ENCODE data around the gene ANKRD53.
A peak's percentile ranks its signal among the peaks of the same experiment; 100 is the strongest.

ANKRD53 gene

DNA sequence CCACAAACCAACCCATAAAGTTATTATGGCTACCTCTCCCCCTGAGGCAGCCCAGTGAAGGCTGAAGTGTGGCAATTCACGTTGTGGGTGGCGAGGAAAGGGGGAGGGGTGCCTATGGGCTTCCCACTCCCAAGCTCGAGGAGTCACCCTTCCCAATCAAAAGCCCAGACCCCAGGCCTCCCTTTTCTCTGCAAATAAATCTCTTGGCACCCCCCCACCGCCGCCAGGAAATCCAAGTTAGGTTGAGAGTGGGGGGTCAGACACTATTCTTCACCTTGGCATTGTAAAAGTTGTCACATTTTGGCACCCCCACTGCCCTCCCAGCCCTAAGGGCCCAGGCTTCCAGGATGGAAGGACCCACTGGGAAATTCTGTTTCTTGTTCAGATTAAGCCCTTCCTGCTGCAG lies 6.9 kb downstream of the ANKRD53 start:
- no peak overlapping the region for H3K4me3 ChIP-seq (ENCODE audit: low read depth, low read length)
- peaks cover 3% of the 10 kb centered on the region; the same call in 1 of the 2 replicates for H3K4me1 ChIP-seq (ENCODE audit: control insufficient read depth, insufficient read depth, low read length)
- H3K9ac ChIP-seq (ENCODE audit: low read length), result no peak overlapping the region
- no peaks in the 10 kb centered on the region for H3K9me3 ChIP-seq (ENCODE audit: control insufficient read depth, insufficient read depth, low read depth, low read length)
- H3K27ac ChIP-seq (ENCODE audit: low read depth, low read length), result no peak overlapping the region
- H3K36me3 ChIP-seq (ENCODE audit: control insufficient read depth, insufficient read depth, low read length), result peaks cover 42% of the 10 kb centered on the region
- H3K27me3 ChIP-seq (ENCODE audit: control insufficient read depth, insufficient read depth, low read length), result no peaks in the 10 kb centered on the region

DNA sequence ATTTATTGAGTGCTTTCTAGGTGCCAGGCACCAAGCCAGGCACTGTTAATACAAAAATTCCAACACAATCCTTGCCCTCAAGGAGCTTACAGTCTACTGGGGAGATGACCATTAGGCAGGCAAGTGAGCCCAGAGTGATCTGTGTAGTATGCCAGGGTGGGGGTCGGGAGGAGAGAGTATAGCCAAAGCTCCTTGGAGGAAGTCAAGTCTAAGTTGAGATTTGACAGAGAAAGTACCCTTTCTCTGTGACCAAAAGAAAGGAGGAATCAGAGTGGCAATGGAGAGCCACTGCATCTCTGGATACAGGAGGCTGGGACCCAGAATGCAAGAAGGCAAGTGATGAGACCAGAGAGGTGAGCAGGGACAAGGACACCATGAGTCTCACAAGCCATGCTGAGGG lies 7.5 kb downstream of the ANKRD53 start:
- H3K9ac ChIP-seq (ENCODE audit: low read length), result no peak overlapping the region
- no peak overlapping the region for H3K27ac ChIP-seq (ENCODE audit: low read depth, low read length)
- H3K27me3 ChIP-seq (ENCODE audit: control insufficient read depth, insufficient read depth, low read length), result no peaks in the 10 kb centered on the region
- H3K4me3 ChIP-seq (ENCODE audit: low read depth, low read length), result no peak overlapping the region
- peaks cover 3% of the 10 kb centered on the region; the same call in 1 of the 2 replicates for H3K4me1 ChIP-seq (ENCODE audit: control insufficient read depth, insufficient read depth, low read length)
- no peaks in the 10 kb centered on the region for H3K9me3 ChIP-seq (ENCODE audit: control insufficient read depth, insufficient read depth, low read depth, low read length)
- peaks cover 43% of the 10 kb centered on the region for H3K36me3 ChIP-seq (ENCODE audit: control insufficient read depth, insufficient read depth, low read length)

DNA sequence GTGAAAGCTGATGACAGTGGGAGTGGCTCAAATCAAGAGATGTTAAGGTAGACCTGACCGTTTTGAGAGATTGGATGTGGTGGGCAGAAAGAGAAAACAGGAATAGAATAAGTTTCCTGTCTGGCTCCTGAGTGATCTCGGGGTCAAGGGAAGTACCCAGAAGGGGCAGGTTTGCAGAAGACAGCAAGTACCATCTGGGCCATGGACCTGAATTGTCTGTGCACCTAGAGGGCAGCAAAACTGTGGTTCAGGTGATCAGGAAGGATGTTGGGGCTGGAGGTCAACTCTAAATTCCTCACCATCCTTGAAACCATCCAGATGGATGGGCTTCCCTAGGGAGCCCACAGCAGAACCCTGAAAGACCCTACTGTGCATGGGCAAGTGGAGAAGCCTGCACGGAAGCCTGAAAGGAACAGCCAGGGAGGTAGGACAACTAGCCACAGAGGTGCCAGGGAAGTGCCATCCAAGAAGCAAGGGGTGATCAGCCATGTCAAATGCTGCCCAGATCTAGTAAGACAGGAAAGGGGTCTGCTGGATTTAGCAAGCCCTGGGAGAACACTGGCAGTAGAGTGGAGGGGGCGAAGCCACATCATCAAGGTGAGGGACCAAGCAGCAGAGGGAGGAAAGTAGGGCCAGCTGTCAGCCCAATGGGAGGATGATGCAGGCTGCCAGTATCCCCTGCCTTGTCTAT lies 8.2 kb downstream of the ANKRD53 start:
- peaks cover 49% of the 10 kb centered on the region for H3K36me3 ChIP-seq (ENCODE audit: control insufficient read depth, insufficient read depth, low read length)
- no peaks in the 10 kb centered on the region for H3K9me3 ChIP-seq (ENCODE audit: control insufficient read depth, insufficient read depth, low read depth, low read length)
- no peak overlapping the region for H3K27ac ChIP-seq (ENCODE audit: low read depth, low read length)
- H3K4me1 ChIP-seq (ENCODE audit: control insufficient read depth, insufficient read depth, low read length), result peaks cover 3% of the 10 kb centered on the region; the same call in 1 of the 2 replicates
- H3K27me3 ChIP-seq (ENCODE audit: control insufficient read depth, insufficient read depth, low read length), result no peaks in the 10 kb centered on the region
- no peak overlapping the region for H3K9ac ChIP-seq (ENCODE audit: low read length)
- H3K4me3 ChIP-seq (ENCODE audit: low read depth, low read length), result no peak overlapping the region

DNA sequence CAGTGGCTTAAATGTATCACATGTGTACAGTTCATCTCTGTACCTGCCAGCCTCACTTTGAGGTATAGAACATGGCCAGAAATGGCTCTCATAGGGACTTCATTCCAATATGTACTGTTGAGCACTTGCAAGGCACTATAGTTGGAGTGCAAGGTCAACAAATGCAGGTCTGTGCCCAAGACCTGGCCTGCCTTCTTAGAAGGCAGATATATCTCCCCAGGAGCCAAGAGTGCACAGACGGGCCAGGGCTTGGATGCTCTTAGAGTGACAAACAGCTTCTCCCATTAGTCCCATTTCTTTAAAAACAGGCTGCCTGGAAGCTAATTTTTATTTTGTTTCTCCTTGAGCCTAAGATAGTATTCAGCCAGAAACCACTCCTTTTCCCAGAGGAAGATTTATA lies 9.0 kb downstream of the ANKRD53 start:
- Histone ChIP-seq H3K4me3 (ENCODE audit: low read depth, low read length) (no peak overlapping the region), H3K27me3 (ENCODE audit: control insufficient read depth, insufficient read depth, low read length) (no peaks in the 10 kb centered on the region), H3K4me1 (ENCODE audit: control insufficient read depth, insufficient read depth, low read length) (peaks cover 3% of the 10 kb centered on the region; the same call in 1 of the 2 replicates), H3K9ac (ENCODE audit: low read length) (no peak overlapping the region), H3K27ac (ENCODE audit: low read depth, low read length) (no peak overlapping the region), H3K9me3 (ENCODE audit: control insufficient read depth, insufficient read depth, low read depth, low read length) (no peaks in the 10 kb centered on the region), H3K36me3 (ENCODE audit: control insufficient read depth, insufficient read depth, low read length) (peaks cover 51% of the 10 kb centered on the region)

DNA sequence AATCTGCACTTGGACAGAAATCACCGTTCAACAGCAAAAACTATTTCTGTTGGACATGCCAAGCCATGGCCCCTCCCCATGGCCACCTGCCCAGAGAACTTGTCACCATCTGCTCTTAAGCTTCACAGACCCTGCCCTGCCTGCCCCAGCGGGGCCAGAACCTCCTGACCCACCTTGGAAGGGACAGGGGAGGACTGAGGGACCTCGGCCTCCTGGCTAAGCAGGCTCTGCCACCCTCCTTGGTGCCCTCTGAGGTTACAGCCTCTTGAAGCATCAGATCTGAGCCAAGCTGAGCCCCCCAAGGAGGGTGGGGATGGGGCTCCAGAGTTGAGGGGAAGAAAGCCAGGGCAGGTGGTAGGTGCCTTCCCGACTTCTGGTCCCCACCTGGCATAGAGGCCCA lies 9.7 kb downstream of the ANKRD53 start:
- Histone ChIP-seq H3K9ac (ENCODE audit: low read length) (no peak overlapping the region), H3K36me3 (ENCODE audit: control insufficient read depth, insufficient read depth, low read length) (peaks cover 51% of the 10 kb centered on the region), H3K9me3 (ENCODE audit: control insufficient read depth, insufficient read depth, low read depth, low read length) (no peaks in the 10 kb centered on the region), H3K4me3 (ENCODE audit: low read depth, low read length) (no peak overlapping the region), H3K27me3 (ENCODE audit: control insufficient read depth, insufficient read depth, low read length) (no peaks in the 10 kb centered on the region), H3K27ac (ENCODE audit: low read depth, low read length) (no peak overlapping the region), H3K4me1 (ENCODE audit: control insufficient read depth, insufficient read depth, low read length) (peaks cover 3% of the 10 kb centered on the region; the same call in 1 of the 2 replicates)

DNA sequence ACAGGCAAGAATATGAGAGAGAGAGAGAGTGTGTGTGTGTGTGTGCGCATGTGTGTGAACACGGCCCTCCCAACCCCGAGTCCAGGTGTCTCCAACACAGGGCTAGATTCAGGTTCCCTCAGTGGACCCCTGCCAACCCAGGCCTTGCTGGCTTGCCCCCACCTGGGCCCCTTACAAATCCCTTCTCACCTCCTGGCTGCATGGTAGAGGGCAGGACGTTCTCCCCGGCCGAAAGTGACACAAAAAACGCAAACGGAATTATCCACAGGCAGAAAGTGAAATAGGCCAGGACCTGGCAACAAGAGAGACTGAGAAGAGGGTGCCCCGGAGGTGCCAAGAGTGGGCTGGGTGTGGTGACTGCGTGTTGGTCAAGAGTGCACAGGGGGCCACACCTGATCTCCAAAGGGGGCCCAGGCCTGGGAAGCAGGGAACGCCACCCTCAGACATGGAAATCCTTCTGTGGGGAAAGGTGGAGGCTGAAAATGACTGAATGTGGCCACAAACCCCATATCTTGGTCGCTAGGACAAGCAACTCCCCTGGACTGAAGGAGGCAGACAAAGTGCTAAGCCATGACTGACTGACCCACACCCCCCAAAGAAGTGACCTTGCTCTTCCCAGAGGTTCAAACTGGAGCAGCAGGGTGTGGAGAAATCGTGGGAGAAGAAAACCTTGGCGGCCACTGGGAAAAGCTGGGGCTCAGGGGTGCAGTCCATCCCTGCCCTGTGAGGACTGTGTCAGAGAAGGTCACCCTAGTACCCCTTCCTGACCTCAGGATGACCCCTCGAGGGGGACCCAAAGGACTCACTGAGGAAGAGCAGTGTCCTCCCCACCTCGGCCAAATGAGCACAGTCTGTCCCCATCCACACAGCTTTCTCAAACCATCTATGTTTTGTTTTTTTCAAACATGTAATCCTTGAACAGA lies 10.6 kb downstream of the ANKRD53 start:
- Histone ChIP-seq H3K9me3 (ENCODE audit: control insufficient read depth, insufficient read depth, low read depth, low read length) (no peaks in the 10 kb centered on the region), H3K4me3 (ENCODE audit: low read depth, low read length) (no peak overlapping the region), H3K27me3 (ENCODE audit: control insufficient read depth, insufficient read depth, low read length) (no peaks in the 10 kb centered on the region), H3K4me1 (ENCODE audit: control insufficient read depth, insufficient read depth, low read length) (peaks cover 12% of the 10 kb centered on the region), H3K36me3 (ENCODE audit: control insufficient read depth, insufficient read depth, low read length) (peaks cover 51% of the 10 kb centered on the region), H3K9ac (ENCODE audit: low read length) (no peak overlapping the region), H3K27ac (ENCODE audit: low read depth, low read length) (no peak overlapping the region)

DNA sequence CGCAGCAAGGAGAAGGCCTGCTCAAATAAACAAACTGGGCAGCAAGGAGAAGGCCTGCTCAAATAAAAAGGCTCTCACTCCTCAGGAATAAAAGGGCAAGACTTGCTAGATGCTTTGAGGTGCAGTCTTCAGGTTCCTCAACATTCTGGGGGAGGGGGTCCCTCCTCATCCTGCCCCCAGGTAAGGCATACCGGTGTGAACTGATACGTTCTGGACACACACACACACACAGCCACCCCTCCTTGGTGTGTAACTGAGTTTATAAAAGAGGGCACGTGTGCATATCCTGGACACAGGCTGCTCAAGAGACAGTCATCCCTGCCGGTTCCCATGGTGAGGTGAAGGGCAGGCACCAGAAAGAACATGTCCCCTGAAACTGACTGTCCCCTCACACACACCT lies 11.8 kb downstream of the ANKRD53 start:
- no peaks in the 10 kb centered on the region for H3K27me3 ChIP-seq (ENCODE audit: control insufficient read depth, insufficient read depth, low read length)
- H3K9ac ChIP-seq (ENCODE audit: low read length), result no peak overlapping the region
- peaks cover 9% of the 10 kb centered on the region for H3K4me1 ChIP-seq (ENCODE audit: control insufficient read depth, insufficient read depth, low read length)
- H3K9me3 ChIP-seq (ENCODE audit: control insufficient read depth, insufficient read depth, low read depth, low read length), result no peaks in the 10 kb centered on the region
- H3K4me3 ChIP-seq (ENCODE audit: low read depth, low read length), result no peak overlapping the region
- H3K27ac ChIP-seq (ENCODE audit: low read depth, low read length), result no peak overlapping the region
- peaks cover 51% of the 10 kb centered on the region for H3K36me3 ChIP-seq (ENCODE audit: control insufficient read depth, insufficient read depth, low read length)

DNA sequence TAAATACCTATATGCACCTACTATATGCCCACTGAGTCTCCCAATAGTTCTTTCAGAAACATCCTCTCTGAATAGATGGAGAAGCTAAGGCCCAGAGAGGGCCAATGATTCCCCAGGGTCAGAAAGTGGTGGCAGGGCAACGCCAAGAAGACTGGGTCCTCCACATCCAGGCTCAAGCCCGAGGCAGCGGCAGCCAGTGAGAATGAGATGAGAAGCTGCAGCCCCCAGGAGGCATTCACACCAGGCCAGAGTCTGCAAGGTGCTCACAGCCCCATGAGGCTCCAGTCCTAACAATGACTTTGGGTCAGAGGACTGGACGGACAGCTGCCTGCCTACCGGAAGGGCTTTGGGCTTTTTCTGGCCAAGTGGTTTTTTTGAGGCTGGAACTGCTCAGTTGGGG lies 12.7 kb downstream of the ANKRD53 start:
- Histone ChIP-seq H3K4me1 (ENCODE audit: control insufficient read depth, insufficient read depth, low read length) (peaks cover 9% of the 10 kb centered on the region), H3K9me3 (ENCODE audit: control insufficient read depth, insufficient read depth, low read depth, low read length) (no peaks in the 10 kb centered on the region), H3K27ac (ENCODE audit: low read depth, low read length) (no peak overlapping the region), H3K27me3 (ENCODE audit: control insufficient read depth, insufficient read depth, low read length) (no peaks in the 10 kb centered on the region), H3K9ac (ENCODE audit: low read length) (no peak overlapping the region), H3K4me3 (ENCODE audit: low read depth, low read length) (no peak overlapping the region), H3K36me3 (ENCODE audit: control insufficient read depth, insufficient read depth, low read length) (peaks cover 46% of the 10 kb centered on the region)

DNA sequence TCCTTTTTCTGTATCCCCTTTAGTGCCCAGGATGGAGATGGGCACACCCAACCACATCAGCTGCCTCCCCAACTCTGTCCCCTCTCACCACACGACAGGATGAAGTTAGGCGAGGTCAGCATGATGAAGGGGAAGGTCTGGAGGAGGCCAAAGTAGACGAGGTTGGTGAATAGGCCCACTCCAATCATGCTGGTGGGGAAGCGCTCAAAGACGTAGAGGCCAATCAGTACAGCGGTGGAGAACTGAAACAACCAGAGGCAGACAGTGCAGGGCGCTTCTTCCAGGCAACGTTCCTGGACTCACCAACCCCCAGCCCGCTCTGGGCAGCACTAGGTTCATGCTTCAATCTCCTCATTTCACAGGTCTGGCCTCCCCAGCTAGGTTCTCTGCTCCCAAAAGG lies 13.3 kb downstream of the ANKRD53 start:
- no peak overlapping the region for H3K4me3 ChIP-seq (ENCODE audit: low read depth, low read length)
- H3K4me1 ChIP-seq (ENCODE audit: control insufficient read depth, insufficient read depth, low read length), result peaks cover 9% of the 10 kb centered on the region
- no peak overlapping the region for H3K27ac ChIP-seq (ENCODE audit: low read depth, low read length)
- peaks cover 40% of the 10 kb centered on the region for H3K36me3 ChIP-seq (ENCODE audit: control insufficient read depth, insufficient read depth, low read length)
- no peak overlapping the region for H3K9ac ChIP-seq (ENCODE audit: low read length)
- no peaks in the 10 kb centered on the region for H3K9me3 ChIP-seq (ENCODE audit: control insufficient read depth, insufficient read depth, low read depth, low read length)
- H3K27me3 ChIP-seq (ENCODE audit: control insufficient read depth, insufficient read depth, low read length), result no peaks in the 10 kb centered on the region

DNA sequence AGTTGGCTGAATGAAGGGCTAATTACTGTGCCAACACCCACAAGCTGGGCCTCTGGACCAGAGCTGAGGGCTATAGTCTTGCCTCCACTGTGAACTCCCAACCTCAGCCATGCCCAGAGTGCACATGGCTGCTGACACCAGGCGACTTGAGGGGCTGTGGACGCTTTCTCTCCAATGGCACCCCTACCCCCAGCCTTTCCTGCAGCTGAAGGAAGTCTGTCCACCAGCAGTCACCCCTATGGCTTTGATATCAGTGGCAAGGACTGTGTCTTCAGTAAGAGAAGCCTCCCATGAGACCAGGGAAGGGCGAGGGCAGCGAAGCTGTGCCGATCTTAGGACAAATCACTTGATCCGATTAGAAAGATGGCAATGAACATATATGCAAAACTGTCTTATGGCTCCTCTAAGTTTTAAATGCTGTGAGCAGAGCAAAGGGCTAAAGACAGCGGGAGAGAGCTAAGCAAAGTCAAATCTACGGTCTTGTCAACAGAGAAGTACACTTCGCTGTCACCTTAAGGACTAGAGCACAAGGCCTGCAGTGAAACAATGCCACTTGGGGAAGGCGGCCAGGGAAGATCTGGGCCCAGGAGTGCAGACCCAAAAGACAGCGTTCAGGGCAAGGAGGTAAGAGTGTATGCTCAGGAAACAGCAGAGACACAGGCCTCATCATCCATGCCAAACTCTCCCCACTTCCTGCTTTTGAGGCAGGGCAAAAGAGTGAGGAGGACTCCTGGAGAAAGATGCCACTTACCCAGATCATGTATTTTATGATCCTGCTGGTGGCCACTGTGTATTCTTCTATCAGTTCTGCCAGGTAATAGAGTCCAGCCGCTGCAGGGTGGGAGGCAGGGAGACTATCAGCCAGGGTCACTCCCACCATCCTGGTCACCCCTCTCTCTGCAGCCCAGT lies 14.8 kb downstream of the ANKRD53 start:
- Histone ChIP-seq H3K9ac (ENCODE audit: low read length) (peak overlapping the region; percentile 53), H3K4me1 (ENCODE audit: control insufficient read depth, insufficient read depth, low read length) (peaks cover 9% of the 10 kb centered on the region), H3K27me3 (ENCODE audit: control insufficient read depth, insufficient read depth, low read length) (no peaks in the 10 kb centered on the region), H3K4me3 (ENCODE audit: low read depth, low read length) (peak overlapping the region; percentile 90), H3K27ac (ENCODE audit: low read depth, low read length) (no peak overlapping the region), H3K9me3 (ENCODE audit: control insufficient read depth, insufficient read depth, low read depth, low read length) (no peaks in the 10 kb centered on the region), H3K36me3 (ENCODE audit: control insufficient read depth, insufficient read depth, low read length) (peaks cover 29% of the 10 kb centered on the region)

Data from HUES6 (cell line).